GM21515 (cell line): ENCODE data around the gene LSP1.
"Not testable (repeated sequence)": the region's sequence is repeated elsewhere in the genome, so short reads cannot be mapped to it uniquely, and the experiment has no call there.

ENCODE experiments used
- ATAC-seq: cut with Tn5 transposase; IDR thresholded peaks from one replicate; pipeline ENCODE4 v1.9.1; 2021; ENCODE audit not compliant: unreplicated experiment

Gene LSP1

GRCh38 chr11:1862588-1863351 is 9.9 kb downstream of the LSP1 start:
- ATAC-seq, result no peak

GRCh38 chr11:1863352-1864216 is 10.7 kb downstream of the LSP1 start:
- ATAC-seq, result no peak

DNA sequence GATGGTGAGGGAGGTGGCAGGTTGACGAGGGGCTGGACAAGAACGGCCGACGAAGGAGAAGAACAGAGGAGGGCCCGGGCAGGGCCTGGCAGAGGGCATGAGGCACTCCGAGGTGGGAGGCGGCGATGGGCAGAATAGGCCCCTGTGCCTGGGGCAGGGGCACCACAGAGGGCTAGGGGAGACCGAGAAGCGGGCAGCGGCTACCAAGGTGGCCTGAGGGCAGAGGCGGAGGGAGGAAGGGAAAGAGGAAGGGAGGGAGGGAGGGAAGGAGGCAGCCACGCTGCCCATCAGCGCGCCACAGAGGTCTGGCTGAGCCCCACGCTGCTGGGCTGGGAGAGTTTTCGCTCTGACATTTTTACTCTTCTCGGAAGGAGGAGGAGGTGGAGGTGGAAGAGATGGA is 11.3 kb downstream of the LSP1 start:
- no peak for ATAC-seq

DNA sequence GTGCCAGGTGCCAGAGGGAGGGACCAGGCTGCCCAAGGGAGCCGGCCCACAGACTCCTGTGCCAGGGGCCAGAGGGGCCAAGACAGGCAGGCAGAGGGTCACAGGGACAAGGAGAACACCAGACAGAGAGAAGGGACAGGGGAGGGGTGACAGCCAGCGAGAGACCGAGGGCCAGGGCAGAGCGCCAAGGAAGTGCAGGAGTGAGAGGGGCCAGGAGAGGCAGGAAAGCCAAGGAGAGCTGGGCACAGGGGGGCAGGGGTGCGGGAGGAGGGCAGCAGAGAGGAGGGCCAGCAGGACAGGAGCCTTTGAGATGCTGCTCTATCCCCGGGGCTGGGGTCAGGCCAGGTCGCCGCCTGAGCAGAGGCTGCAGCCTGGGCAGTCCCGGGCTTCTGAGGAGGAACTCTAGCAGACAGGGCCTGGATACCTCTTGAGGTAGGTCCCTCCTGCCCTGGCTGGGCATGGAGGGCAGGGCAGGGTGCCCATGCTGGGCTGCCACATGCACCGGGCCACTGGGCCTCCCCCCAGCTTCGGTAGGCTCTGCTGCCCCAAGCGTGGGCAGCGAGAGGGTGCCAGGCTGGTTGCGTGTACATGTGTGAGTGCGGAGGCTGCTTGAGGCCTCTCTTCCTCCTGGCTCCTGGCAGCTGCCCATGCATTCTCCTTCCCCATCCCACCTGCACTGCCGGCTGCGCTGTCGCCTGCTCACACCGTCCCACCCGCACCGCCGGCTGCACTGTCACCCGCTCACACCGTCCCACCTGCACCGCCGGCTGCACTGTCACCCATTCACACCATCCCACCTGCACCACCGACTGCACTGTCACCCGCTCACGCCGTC is 12.2 kb downstream of the LSP1 start:
- ATAC-seq, result no peak

GRCh38 chr11:1866226-1866625 is 13.3 kb downstream of the LSP1 start:
- no peak for ATAC-seq

DNA sequence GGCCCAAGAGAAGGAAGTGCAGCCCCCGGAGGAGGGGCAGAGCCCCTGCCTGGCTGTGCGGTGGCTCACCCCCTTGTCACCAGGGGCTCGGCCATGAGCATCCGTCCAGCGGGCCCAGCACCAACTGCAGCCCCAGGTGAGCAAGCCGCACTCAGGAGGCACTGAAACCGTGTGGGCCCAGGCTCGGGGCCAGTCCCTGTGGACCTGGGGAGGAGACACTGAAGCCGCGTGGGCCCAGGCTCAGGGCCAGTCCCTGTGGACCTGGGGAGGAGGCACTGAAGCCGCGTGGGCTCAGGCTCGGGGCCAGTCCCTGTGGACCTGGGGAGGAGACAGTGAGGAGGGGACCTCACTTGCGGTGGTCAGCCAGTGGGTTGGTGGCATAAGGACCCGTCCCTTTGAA is 13.9 kb downstream of the LSP1 start:
- ATAC-seq, result no peak

- no peak for ATAC-seq
Observed at GRCh38 chr11:1867381-1867780, 14.5 kb downstream of the LSP1 start.

DNA sequence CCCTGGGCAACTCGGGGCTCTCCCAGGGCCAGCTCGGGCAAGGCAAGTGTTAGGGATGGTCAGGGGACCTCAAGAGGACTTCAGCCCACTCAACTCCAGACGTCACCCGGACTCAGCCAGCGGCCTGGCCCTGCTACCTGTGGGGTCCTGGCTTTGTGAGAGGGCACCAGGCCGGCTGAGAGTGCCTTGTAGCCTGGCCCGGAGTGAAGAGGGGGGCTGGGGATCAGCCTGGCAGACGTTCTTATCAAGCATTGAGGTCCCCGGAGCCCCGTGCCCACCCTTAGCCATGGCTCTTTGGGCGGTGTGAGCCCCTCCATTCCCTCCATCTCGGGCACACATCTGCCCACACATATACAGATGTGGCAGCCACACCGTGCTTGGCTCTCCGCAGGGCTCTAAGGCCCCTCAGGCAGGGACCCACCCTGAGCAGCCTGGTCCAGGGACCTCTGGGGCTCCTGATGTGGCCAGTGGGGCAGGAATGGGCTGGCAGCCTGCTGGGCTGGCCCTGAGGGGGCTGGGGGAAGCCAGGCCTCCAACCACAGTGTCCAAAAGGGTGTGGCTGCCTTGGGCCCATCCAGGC is 15.3 kb downstream of the LSP1 start:
- no peak for ATAC-seq

- ATAC-seq, result no peak
Observed at GRCh38 chr11:1868636-1869291, 15.9 kb downstream of the LSP1 start.

- no peak for ATAC-seq
Observed at GRCh38 chr11:1869427-1870325, 16.8 kb downstream of the LSP1 start.

DNA sequence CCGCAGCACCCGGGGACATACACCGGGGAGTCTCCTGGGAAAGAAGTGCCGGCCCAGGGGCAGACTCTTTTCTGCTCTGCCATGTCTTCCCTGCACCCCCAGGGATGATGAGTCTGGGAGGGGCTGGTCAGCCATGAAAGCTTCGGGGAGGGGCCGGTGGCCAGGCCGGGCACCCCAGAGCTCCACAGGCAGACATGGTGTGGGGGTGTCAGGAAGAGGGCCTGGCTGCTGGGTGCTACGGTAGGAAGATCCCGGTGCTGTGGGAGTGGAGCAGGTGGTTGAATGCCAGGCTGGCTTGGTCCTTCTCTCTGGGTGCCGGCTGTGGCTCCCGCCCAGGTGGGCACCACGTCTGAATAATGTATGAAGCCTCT is 17.4 kb downstream of the LSP1 start:
- ATAC-seq, result no peak

- ATAC-seq, result no peak
Observed at GRCh38 chr11:1870721-1871466, 18.0 kb downstream of the LSP1 start.

- ATAC-seq, result no peak
Observed at GRCh38 chr11:1871531-1871930, 18.6 kb downstream of the LSP1 start.

DNA sequence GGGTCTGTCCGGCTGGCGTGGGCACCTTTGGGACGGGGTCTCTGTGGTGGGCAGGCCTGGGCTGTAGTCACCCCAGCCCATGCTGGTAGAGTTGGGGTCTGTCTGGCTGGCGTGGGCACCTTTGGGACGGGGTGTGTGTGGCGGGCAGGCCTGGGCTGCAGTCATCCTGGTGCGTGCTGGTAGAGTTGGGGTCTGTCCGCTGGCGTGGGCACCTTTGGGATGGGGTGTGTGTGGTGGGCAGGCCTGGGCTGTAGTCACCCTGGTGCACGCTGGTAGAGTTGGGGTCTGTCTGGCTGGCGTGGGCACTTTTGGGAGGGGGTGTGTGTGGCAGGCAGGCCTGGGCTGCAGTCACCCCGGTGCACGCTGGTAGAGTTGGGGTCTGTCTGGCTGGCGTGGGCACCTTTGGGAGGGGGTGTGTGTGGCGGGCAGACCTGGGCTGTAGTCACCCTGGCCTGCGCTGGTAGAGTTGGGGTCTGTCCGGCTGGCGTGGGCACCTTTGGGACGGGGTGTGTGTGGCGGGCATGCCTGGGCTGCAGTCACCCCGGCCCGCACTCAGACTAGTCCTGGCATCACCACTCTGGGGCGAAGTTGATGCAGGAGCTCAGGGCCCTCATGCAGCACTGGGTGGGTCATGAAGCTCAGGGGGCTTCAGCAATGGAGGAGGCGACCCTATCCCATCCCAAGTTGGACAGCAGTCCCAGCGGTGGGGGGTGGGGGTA is 19.5 kb downstream of the LSP1 start:
- ATAC-seq, result no peak

- ATAC-seq, result no peak
Observed at GRCh38 chr11:1873048-1873812, 20.3 kb downstream of the LSP1 start.

DNA sequence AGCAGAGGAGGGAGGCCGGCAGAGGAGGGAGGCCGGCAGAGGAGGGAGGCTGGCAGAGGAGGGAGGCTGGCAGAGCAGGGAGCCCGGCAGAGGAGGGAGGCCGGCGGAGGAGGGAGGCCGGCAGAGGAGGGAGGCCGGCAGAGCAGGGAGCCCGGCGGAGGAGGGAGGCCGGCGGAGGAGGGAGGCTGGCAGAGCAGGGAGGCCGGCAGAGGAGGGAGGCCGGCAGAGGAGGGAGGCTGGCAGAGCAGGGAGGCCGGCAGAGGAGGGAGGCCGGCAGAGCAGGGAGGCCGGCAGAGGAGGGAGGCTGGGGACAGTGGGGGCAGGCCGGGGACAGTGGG is 20.9 kb downstream of the LSP1 start:
- not testable (repeated sequence) for ATAC-seq

- not testable (repeated sequence) for ATAC-seq
Observed at GRCh38 chr11:1874441-1875092, 21.7 kb downstream of the LSP1 start.
